HepG2 (cell line): ENCODE data around the gene TOB2. TPM values are rescaled to one million over a fixed set of nuclear protein-coding genes. Genes with fewer than 3 reads are reported as not detected.
A peak's percentile ranks its signal among the peaks of the same experiment; 100 is the strongest.

Source experiments
- ATAC-seq: fragments of 200-7000 bp; cut with Tn5 transposase; 3 replicates; pipeline ENCODE4 v1.9.1; 2020; ENCODE audit warnings: mild to moderate bottlenecking, moderate library complexity
- BruUV-seq: library from RNA; stranded (reverse); fragments of 400-500 nt; replicated peaks from 2 replicates; lab custom pipeline; 2021; lab: Mats Ljungman, UMichigan
- CTCF ChIA-PET: fragments of 300-600 bp; formaldehyde crosslinking; extraction: SDS; loops from one replicate; lab custom pipeline; 2021; ENCODE audit warnings: low total read pairs, inconsistent platforms, low intra/inter-chr PET ratio; lab: Yijun Ruan, JAX
- POLR2A ChIA-PET: fragments of 350-600 bp; sonication (Branson Sonifier 250); formaldehyde crosslinking; loops from one replicate; lab custom pipeline; 2020; ENCODE audit warnings: antibody characterized with exemption, inconsistent platforms; lab: Yijun Ruan, JAX
- DNase-seq: peaks from one replicate; pipeline ENCODE4 v3.0.0-alpha.2; 2015; ENCODE audit warnings: low spot score
- FAIRE-seq: peaks from 3 replicates; lab custom pipeline; 2011; peaks lifted over from hg19 to GRCh38; lab: Jason Lieb, UNC
- H2AFZ ChIP-seq: one replicate; pipeline ENCODE4 v1.6.1; 2011; ENCODE audit warnings: low read length, inconsistent platforms
- H3K27ac ChIP-seq: fragments of 300-600 bp; 3 replicates; pipeline ENCODE4 v1.8.0; 2011; ENCODE audit warnings: mixed run types, mild to moderate bottlenecking, mixed read lengths, low read length, inconsistent platforms; ENCODE audit not compliant: insufficient read depth; ENCODE audit errors: extremely low read length
- H3K27me3 ChIP-seq, 2 experiments: fragments of 200-600 bp in 1 of 2; 2 replicates in 1 of 2; 3 replicates in 1 of 2; pipeline versions ENCODE4 v1.6.0 to v1.8.0; 2011; ENCODE audit warnings: low read length in 2 of 2, mild to moderate bottlenecking in 2 of 2, moderate library complexity in 2 of 2, inconsistent platforms in 1 of 2; ENCODE audit not compliant: insufficient read depth in 2 of 2, control insufficient read depth in 1 of 2
- H3K36me3 ChIP-seq, 2 experiments: fragments of 200-600 bp in 1 of 2; replicated peaks in 1 of 2; 2 replicates in 1 of 2; 3 replicates in 1 of 2; pipeline versions ENCODE4 v1.5.1 to v1.8.0; 2011; ENCODE audit warnings: low read length in 2 of 2, inconsistent platforms in 1 of 2; ENCODE audit not compliant: insufficient read depth in 2 of 2, control insufficient read depth in 1 of 2
- H3K4me1 ChIP-seq: 2 replicates; pipeline ENCODE4 v1.5.1; 2012; ENCODE audit warnings: low read length, inconsistent platforms; ENCODE audit not compliant: insufficient read depth
- H3K4me2 ChIP-seq: 2 replicates; pipeline ENCODE4 v1.6.0; 2011; ENCODE audit warnings: low read depth, low read length, inconsistent platforms
- H3K4me3 ChIP-seq, 3 experiments: fragments of 200-600 bp in 1 of 3; sonication (generic), shearing (Covaris generic) in 1 of 3; replicated peaks in 1 of 3; 2 replicates each; pipeline ENCODE4 v1.5.1; 2011 to 2016; ENCODE audit warnings: low read length in 3 of 3, inconsistent platforms in 2 of 3, low read depth in 2 of 3, mild to moderate bottlenecking in 2 of 3, control low read depth in 1 of 3, mixed read lengths in 1 of 3; ENCODE audit not compliant: insufficient read depth in 1 of 3
- H3K79me2 ChIP-seq: one replicate; pipeline ENCODE4 v1.6.1; 2011; ENCODE audit warnings: low read length, inconsistent platforms; ENCODE audit not compliant: insufficient read depth
- H3K9ac ChIP-seq: 2 replicates; pipeline ENCODE4 v1.6.0; 2011; ENCODE audit warnings: mild to moderate bottlenecking, low read depth, low read length, inconsistent platforms; ENCODE audit not compliant: insufficient read depth
- H3K9me3 ChIP-seq: 2 replicates; pipeline ENCODE4 v1.5.1; 2012; ENCODE audit warnings: mild to moderate bottlenecking, low read length
- H4K20me1 ChIP-seq: 2 replicates; pipeline ENCODE4 v1.6.0; 2011; ENCODE audit warnings: inconsistent platforms, mild to moderate bottlenecking, low read length, moderate library complexity; ENCODE audit not compliant: insufficient read depth
- DNMT1 ChIP-seq: sonication (generic); formaldehyde crosslinking; IDR thresholded peaks from 2 replicates; pipeline ENCODE4 v1.5.1; 2020; ENCODE audit warnings: mild to moderate bottlenecking, missing genetic modification reagents
- ERF ChIP-seq: IDR thresholded peaks from 2 replicates; pipeline ENCODE4 v1.6.1; 2018; ENCODE audit warnings: missing biosample characterization, missing genetic modification reagents
- MAF1 ChIP-seq: sonication (generic); formaldehyde crosslinking; IDR thresholded peaks from 2 replicates; pipeline ENCODE4 v1.5.0; 2020; ENCODE audit warnings: missing genetic modification reagents, borderline replicate concordance
- NFATC3 ChIP-seq: sonication (generic); formaldehyde crosslinking; IDR thresholded peaks from 2 replicates; pipeline ENCODE4 v1.5.1; 2020; ENCODE audit warnings: mild to moderate bottlenecking, missing genetic modification reagents
- NFKBIZ ChIP-seq: IDR thresholded peaks from 2 replicates; pipeline ENCODE4 v1.6.1; 2018; ENCODE audit warnings: missing genetic modification reagents, missing compliant biosample characterization
- NONO ChIP-seq, 2 experiments: fragments of 450-650 bp in 1 of 2; sonication (generic) in 1 of 2; formaldehyde crosslinking in 1 of 2; IDR thresholded peaks in 1 of 2; conservative IDR thresholded peaks in 1 of 2; 2 replicates each; pipeline versions ENCODE4 v1.6.1 to v1.8.0; 2017 to 2022; ENCODE audit warnings: mild to moderate bottlenecking in 1 of 2, missing genetic modification reagents in 1 of 2, moderate library complexity in 1 of 2
- PAWR ChIP-seq: sonication (generic); formaldehyde crosslinking; IDR thresholded peaks from 2 replicates; pipeline ENCODE4 v1.4.0; 2020; ENCODE audit warnings: missing genetic modification reagents, mild to moderate bottlenecking, borderline replicate concordance
- PAX8 ChIP-seq: sonication (generic); formaldehyde crosslinking; IDR thresholded peaks from 2 replicates; pipeline ENCODE4 v1.8.0; 2022; ENCODE audit warnings: mild to moderate bottlenecking, missing genetic modification reagents, borderline replicate concordance
- THAP11 ChIP-seq: IDR thresholded peaks from 2 replicates; pipeline ENCODE4 v1.6.1; 2016; ENCODE audit warnings: missing biosample characterization, missing genetic modification reagents
- ZNF432 ChIP-seq: sonication (generic); formaldehyde crosslinking; IDR thresholded peaks from 2 replicates; pipeline ENCODE4 v1.5.0; 2020; ENCODE audit warnings: missing genetic modification reagents, mild to moderate bottlenecking, borderline replicate concordance
- ZNF687 ChIP-seq: sonication (generic); formaldehyde crosslinking; IDR thresholded peaks from 2 replicates; pipeline ENCODE4 v1.5.1; 2020; ENCODE audit warnings: mild to moderate bottlenecking, missing genetic modification reagents, moderate library complexity
- ZSCAN29 ChIP-seq: sonication (generic); formaldehyde crosslinking; conservative IDR thresholded peaks from 2 replicates; pipeline ENCODE4 v1.4.0; 2020; ENCODE audit warnings: mild to moderate bottlenecking, missing genetic modification reagents
- WGBS: methylation state at CpG from one replicate; pipeline ENCODE4 v1.1.6; 2017; ENCODE audit warnings: low lambda C conversion rate; 5-methylcytosine and 5-hydroxymethylcytosine counted together
- in situ Hi-C: cut with HindIII; loops from 2 replicates; pipeline ENCODE4 v1.10.0; 2017; ENCODE audit warnings: low pct_unique_long_range_greater_than_20kb; ENCODE audit not compliant: extremely low pct_ligation_motif_present
- intact Hi-C: fragments of 100-400 bp; cut with micrococcal nuclease; formaldehyde crosslinking; loops from one replicate; pipeline ENCODE4 v1.10.0; 2022; ENCODE audit not compliant: unreplicated experiment
- polyA plus RNA-seq, 8 experiments: library from polyadenylated mRNA; depleted of rRNA in 3 of 8; stranded (reverse) in 7 of 8; unstranded in 1 of 8; fragments of >200 nt; fragmentation: Illumina TruSeq in 4 of 8; extraction: Trizol in 4 of 8; gene quantifications; 2 replicates each; pipeline versions ENCODE4 v1.2.1 to v1.2.3, GENCODE V29; 2011 to 2016; ENCODE audit warnings: low read depth in 4 of 8, missing spikeins in 1 of 8, mixed read lengths in 1 of 8; ENCODE audit not compliant: insufficient read depth in 1 of 8
- total RNA-seq, 5 experiments: library from RNA; depleted of rRNA; stranded (reverse); fragments of >200 nt; fragmentation: Illumina TruSeq; extraction: Trizol; gene quantifications; 2 replicates each; pipeline ENCODE4 v1.2.3, GENCODE V29; 2016; ENCODE audit warnings: low read depth in 1 of 5
- TF ChIP-seq, protein P1 (sequence below): sonication (generic); formaldehyde crosslinking; IDR thresholded peaks from 2 replicates; pipeline ENCODE4 v1.5.1; 2020; ENCODE audit warnings: missing genetic modification reagents, mild to moderate bottlenecking, borderline replicate concordance
- TF ChIP-seq, protein P2 (sequence below): sonication (generic); formaldehyde crosslinking; IDR thresholded peaks from 2 replicates; pipeline ENCODE4 v1.5.0; 2020; ENCODE audit warnings: missing genetic modification reagents, mild to moderate bottlenecking, borderline replicate concordance

TOB2 gene
- total and polyA plus RNA-seq, 2 of the 13 experiments (the other 11 are each of a cell fraction or from before 2014, with no cell fraction given) = 12.2 to 13.7 TPM

GRCh38 chr22:41417622-41418390, 28.8 kb downstream of the TOB2 start (continued):
- TF ChIP-seq ZNF687 = peak; percentile 44
- no peak for TF ChIP-seq NONO (IDR thresholded peaks at IDR 0.05)
- TF ChIP-seq NONO (CRISPR knock-in tag; conservative IDR thresholded peaks at IDR 0.05) = peak; percentile 12; the same call in 1 of the 2 replicates
- TF ChIP-seq ERF (CRISPR knock-in tag) = no peak

DNA sequence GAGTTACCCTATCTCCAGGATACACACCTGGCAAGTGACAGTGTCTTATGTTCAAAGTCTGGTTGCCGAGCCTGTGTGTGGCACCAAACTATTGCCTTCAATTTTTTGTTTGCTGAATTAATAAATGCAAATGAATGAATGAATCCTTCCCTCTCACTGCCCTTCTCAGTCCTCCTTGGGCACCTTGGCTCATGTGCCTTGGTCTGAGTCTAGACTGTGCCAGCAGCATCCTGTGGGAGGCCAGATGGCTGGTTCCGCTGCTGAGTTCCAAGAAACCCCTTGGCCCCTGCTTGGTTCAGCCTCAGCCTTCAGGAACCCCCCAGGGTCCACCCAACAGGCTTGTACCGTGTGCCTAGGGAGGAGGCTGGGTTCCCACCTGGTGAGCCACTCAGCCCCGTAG, 31.0 kb downstream of the TOB2 start:
- POLR2A ChIA-PET = interaction anchor here (1.0 to 1.9 kb wide), 2 partner anchors 34 to 174 kb away, joined by 3 to 6 read pairs; partner anchors contain the start of genes PMM1 and TEF
- in situ Hi-C loops = no loop called here
- TF ChIP-seq NFATC3 = no peak
- no peak for TF ChIP-seq PAX8 (CRISPR knock-in tag)
- no peak for TF ChIP-seq NFKBIZ
- TF ChIP-seq, protein P1, sequence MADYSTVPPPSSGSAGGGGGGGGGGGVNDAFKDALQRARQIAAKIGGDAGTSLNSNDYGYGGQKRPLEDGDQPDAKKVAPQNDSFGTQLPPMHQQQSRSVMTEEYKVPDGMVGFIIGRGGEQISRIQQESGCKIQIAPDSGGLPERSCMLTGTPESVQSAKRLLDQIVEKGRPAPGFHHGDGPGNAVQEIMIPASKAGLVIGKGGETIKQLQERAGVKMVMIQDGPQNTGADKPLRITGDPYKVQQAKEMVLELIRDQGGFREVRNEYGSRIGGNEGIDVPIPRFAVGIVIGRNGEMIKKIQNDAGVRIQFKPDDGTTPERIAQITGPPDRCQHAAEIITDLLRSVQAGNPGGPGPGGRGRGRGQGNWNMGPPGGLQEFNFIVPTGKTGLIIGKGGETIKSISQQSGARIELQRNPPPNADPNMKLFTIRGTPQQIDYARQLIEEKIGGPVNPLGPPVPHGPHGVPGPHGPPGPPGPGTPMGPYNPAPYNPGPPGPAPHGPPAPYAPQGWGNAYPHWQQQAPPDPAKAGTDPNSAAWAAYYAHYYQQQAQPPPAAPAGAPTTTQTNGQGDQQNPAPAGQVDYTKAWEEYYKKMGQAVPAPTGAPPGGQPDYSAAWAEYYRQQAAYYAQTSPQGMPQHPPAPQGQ = no peak
- no peak for TF ChIP-seq MAF1
- TF ChIP-seq THAP11 = no peak
- no peak for TF ChIP-seq PAWR (CRISPR knock-in tag)
- TF ChIP-seq DNMT1 (CRISPR knock-in tag) = no peak
- no peak for TF ChIP-seq ZSCAN29 (CRISPR knock-in tag)
- TF ChIP-seq, protein P2, sequence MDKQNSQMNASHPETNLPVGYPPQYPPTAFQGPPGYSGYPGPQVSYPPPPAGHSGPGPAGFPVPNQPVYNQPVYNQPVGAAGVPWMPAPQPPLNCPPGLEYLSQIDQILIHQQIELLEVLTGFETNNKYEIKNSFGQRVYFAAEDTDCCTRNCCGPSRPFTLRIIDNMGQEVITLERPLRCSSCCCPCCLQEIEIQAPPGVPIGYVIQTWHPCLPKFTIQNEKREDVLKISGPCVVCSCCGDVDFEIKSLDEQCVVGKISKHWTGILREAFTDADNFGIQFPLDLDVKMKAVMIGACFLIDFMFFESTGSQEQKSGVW (CRISPR knock-in tag) = no peak
- TF ChIP-seq ZNF432 (CRISPR knock-in tag) = no peak

More for the DNA sequence above, 31.0 kb downstream of the TOB2 start:
- Histone ChIP-seq H3K4me3 (peak overlapping the region in 1 of 3 experiments; percentile 95; a peak in 2 of 6 replicates), H3K27ac (peak overlapping the region; percentile 99), H4K20me1 (no peaks in the 10 kb centered on the region), H3K4me2 (peak overlapping the region; percentile 99), H2AFZ (no peak overlapping the region), H3K79me2 (peaks cover 14% of the 10 kb centered on the region), H3K27me3 (no peaks in the 10 kb centered on the region; a peak in 1 of 5 replicates), H3K4me1 (peaks cover 61% of the 10 kb centered on the region), H3K9me3 (no peaks in the 10 kb centered on the region), H3K36me3 (no peaks in the 10 kb centered on the region), H3K9ac (peak overlapping the region; percentile 44)
- BruUV-seq = no TSS peak
- FAIRE-seq (no peak), DNase-seq (no peak), ATAC-seq (no peak)
- CTCF ChIA-PET = no interaction called here
- WGBS = 92% methylated on average over 3 of the region's 4 CpGs
- intact Hi-C loops = no loop called here
